Glomerular visceral epithelial cell (primary cell): ENCODE data around the gene MFAP2.
"Not testable (repeated sequence)": the region's sequence is repeated elsewhere in the genome, so short reads cannot be mapped to it uniquely, and the experiment has no call there.

Experiments
- DNase-seq: peaks from one replicate; pipeline ENCODE4 v3.0.0-alpha.2; 2016; ENCODE audit errors: extremely low spot score

MFAP2 gene

GRCh38 chr1:16929146-16930041 is 51.0 kb downstream of the MFAP2 start:
- not testable (repeated sequence) for DNase-seq

- DNase-seq, result no peak
Observed at GRCh38 chr1:16927711-16928485, 52.5 kb downstream of the MFAP2 start.

- DNase-seq, result no peak
Observed at GRCh38 chr1:16927256-16927655, 53.2 kb downstream of the MFAP2 start.

GRCh38 chr1:16926491-16927073 is 53.8 kb downstream of the MFAP2 start:
- DNase-seq, result no peak

- DNase-seq, result no peak
Observed at GRCh38 chr1:16925635-16926490, 54.6 kb downstream of the MFAP2 start.

- DNase-seq, result no peak
Observed at GRCh38 chr1:16924919-16925477, 55.4 kb downstream of the MFAP2 start.
